Measurements from ENCODE around the gene FAM124B.
A peak's percentile ranks its signal among the peaks of the same experiment; 100 is the strongest.

The FAM124B gene, protein sequence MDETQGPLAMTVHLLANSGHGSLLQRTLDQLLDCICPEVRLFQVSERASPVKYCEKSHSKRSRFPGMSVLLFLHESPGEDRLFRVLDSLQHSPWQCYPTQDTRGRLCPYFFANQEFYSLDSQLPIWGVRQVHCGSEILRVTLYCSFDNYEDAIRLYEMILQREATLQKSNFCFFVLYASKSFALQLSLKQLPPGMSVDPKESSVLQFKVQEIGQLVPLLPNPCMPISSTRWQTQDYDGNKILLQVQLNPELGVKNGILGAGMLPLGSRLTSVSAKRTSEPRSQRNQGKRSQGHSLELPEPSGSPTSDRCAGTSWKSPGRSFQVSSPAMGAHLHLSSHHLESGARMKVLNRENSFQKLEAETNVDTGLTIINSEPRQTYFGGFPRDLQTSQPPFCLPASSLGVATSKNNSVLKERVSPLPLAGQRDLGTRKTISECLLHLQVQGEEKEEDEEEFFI

DNA sequence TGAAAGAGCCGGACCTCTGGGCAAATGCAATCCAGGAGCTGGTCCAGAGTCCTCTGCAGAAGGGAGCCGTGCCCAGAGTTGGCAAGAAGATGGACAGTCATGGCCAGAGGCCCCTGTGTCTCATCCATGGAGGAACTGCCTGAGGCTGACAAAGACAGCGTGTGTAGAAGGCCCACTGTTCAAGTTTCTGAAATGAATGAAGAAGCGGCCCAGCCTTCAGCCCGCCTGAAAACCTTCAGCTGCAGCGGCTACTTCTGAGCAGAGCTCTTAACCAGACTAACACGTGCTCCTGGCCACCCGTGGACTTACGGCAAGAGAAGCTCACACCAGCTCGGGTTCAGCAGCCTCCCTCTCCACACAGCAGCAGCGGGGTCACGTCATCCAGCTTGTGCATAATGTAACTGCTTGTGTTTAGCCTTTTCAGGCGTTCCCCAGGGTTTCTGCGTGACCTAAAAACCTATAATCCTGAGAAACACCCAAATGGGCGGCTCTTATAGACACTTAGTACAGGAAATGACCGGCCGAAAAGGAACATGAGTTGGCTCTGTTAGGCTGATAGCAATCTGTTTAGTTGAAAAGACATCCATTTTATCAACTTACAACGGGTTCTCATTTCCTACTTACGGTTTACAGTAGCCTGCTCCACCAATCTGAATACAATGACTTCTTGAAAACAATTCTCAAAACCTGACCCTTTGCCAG, at the start of gene FAM124B:
Gene FAM124B, minus strand, starts transcription at position 467 of the 702 bp plus-strand sequence. Its CDS starts 339 bp downstream, at position 128.
- peak; percentile 22 for DNase-seq (ENCODE audit: low spot score)

DNA sequence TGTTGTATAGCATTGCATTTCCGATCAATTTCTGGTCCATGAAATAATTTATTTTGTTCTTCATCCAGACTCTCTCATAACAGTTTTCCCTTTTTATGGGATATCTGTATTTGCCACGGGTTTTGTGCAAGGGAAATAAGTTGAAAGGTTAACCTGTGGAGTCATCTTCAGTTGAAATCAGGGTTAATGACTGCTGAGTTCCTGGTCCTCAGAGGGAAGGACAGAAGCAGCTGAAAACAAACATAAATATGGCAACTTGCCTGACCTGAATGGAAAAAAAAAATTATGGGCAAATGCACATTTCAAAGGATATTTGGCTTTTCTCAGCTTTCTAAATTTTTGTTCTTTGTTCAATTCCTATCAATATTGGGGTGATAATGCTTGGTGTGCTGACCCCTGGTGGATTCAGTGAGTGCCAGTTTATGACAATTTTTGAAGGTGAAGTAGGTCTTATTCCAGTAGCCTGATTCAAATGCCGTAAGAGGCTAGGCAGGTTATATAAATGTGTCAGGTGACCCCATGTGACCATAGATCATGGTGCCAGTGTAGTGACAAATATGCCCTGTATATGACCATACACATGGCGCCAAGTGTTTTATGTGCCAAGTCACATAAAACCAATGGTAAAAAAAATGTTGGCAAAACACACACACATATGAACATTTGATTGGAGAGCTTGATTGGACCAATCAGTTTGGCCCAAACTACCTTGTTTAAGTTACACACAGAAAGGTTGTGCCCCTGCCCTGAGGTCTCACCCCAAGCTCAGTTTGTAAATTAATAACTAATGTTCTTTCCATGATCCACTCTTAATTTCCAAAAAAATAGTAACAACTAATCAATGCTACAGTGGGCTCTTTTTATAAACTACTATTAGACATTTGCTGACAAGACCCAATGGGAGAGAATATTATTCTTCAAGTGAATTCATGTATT, 47.6 kb upstream of the FAM124B start:
- DNase-seq (ENCODE audit: low spot score) = peak; percentile 6

DNA sequence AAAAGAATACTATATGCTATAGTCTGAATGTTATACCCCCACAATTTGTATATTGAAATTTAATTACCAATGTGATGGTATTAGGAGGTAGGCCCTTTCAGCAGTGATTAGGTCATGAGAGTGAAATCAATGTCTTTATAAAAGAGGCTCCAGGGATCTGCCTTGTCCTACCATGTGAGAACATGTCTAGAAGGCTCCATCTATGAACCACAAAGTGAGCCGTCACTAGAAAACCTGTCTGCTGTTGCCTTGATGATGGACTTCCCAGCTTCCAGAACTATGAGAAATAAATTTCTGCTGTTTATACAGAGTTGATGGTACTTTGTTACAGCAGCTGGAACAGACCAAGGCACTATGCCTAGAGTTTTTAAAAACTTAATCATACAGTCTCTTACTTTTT, 46.3 kb upstream of the FAM124B start:
- DNase-seq (ENCODE audit: low spot score) = no peak

DNA sequence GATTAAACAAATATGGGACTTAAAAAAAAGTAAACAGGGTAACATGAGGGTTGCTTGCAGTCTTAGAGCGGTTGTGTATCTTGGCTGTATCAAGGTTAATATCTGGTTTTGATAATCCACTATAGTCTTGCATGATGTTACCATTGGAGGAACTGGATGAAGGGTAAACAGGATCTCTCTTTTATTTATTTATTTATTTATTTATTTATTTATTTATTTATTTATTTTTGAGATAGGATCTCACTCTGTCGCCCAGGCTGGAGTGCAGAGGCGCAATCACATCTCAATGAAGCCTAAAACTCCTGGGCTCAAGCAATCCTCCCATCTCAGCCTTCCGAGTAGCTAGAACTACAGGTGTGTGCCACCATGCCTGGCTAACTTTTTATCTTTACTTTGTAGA, 42.9 kb upstream of the FAM124B start:
- no peak for DNase-seq (ENCODE audit: low spot score)

DNA sequence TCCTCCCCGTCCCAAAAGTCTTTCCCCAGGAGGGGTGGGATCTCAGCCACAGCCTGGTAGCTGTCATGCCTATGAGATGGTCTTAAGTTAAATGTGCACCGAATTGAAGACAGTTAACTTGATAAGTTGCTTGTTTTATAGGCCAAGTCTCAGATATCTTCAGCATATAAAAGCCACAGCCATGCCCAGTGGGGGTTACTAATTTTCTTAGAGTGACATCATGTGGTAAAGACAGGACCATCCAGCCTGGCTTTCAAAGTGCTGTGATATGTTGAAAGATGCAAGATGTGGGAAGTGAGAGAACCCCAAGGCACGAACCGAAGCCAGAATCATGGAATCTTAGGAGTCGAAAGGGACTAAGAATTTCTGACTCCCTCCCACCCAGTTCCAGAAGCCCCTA, 42.1 kb upstream of the FAM124B start:
- no peak for DNase-seq (ENCODE audit: low spot score)

DNA sequence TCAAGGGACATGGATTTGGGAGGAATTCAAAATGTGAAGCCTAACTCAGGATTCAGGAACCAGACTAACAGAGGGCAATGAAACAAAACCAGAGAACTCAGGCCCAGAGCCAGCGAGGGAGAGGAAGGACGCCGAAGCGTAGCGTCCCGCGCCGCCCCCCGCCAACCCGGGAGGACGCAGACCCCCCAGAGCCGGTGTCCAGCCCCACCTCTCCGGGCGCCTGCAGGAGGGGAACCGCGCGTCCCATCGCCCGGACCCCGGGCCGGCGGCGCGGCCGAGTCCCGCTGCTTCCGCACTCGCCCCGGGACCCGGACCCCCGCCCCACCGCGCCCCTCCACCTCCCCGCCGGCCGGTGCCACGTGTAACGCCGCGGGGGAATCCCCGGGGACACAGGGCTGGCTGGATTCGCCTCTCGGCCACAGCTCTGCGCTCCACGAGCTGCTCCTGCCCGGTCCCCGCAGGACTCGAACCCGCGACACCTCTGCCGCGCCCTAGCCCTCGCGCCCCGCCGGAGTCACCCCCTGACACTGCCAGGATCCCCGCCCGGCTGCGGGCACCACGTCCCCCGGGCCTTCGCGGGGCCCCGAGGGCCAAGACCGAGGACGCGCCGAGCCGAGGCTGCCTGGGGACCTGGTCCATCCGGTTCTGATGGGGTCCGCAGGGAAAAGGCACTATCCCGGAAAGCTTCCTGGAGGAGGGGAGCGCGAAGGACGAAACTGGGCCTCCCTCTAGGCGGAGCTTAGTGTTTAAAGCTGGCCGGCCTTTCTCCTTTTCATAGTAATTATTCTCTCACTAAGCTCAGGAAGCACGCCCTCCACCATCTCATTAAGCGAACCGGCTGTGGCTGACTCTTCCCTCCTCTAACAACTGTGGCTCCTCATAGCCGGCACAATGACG, 40.4 kb upstream of the FAM124B start:
- no peak for DNase-seq (ENCODE audit: low spot score)

DNA sequence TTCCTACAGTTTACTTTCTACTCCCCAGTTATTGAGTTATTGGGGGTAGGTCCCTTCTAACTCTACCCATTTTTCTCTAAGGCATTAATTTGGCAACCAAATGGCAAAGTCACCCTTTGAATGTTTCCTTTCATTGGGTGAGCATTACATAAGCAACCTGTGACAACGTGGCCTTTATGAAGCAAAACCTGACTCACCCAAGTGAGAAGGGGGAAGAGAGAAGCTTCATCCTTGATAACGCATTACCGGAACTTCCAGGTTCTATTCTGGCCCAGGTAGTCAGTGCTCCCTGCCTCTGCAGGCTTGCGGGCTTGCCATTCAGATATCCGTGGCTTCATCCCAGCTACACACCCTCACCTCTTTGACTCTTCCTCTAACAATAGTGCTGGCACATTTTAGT, 39.1 kb upstream of the FAM124B start:
- no peak for DNase-seq (ENCODE audit: low spot score)

DNA sequence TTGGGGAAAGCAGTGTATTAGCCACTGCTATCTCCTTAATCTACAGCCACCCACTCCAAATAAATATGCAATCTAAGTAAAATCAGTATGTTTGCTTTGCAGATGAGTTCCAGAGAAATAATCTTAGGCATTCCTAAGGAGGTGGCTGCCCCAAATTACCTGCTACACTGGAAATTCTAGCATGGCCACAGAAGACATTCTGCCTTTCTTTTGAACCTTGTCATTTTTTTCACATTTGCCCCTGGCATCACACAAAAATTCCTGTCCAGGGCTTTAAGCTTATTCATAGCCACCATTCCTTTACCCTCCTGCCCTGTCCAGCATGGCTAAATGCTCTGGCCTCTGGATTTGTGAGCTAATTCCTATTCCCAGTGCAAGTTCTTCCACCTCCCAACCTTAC, 36.8 kb upstream of the FAM124B start:
- DNase-seq (ENCODE audit: low spot score) = no peak

DNA sequence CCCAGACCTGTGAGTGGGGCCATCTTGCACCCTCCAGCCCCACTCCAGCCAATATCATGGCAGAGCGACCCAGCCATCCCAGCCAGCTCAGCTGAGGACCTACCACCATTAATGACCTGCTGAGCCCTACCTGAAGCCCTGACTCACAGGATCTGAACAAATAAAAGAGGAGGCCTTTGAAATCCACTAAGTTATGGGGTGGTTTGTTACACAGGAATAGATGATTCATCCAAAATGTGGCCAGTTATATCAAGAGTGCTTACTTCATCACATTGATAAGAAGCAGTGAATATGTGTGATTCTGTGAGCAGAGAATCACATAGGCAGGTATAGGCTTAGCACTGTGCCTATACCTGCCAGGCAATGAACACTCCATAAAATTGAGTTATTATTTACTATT, 34.7 kb upstream of the FAM124B start:
- no peak for DNase-seq (ENCODE audit: low spot score)

DNA sequence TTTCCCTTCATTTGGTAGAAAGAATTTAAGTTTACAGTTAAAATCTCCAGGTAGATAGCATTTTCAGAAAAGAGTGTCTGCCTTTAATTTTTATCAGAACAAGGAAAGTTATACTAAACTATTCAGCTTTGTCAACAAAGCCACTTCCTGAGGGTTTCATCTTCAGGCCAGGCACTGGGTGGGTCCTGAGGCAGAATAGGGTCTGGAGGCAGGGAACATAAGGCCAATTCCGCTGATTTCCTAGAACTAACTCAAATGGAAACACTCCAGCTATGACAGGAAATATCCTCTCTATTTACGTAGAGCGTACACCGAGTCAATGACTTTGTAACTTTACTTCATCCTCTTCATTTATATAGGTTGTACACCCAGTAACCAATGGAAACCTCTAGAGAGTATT, 32.7 kb upstream of the FAM124B start:
- DNase-seq (ENCODE audit: low spot score) = no peak

DNA sequence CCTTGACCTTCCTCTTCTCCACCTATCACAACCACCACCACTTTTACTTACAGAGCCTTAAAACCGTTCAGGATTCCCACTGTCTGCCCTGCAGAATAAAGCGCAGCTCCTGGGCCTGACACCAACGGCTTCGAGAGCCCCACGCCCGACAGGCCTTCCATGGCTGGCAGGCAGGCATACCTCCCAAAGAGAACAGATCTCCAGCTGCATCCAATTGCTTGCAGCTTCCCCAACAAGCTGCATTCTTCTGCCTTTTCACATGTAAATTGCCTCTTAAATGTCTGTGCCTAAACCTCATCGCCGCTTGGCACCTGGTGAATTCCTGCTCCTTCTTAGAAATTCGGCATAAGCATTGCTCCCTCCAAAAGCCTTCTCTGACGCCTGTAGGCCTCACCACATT, 31.5 kb upstream of the FAM124B start:
- DNase-seq (ENCODE audit: low spot score) = no peak

DNA sequence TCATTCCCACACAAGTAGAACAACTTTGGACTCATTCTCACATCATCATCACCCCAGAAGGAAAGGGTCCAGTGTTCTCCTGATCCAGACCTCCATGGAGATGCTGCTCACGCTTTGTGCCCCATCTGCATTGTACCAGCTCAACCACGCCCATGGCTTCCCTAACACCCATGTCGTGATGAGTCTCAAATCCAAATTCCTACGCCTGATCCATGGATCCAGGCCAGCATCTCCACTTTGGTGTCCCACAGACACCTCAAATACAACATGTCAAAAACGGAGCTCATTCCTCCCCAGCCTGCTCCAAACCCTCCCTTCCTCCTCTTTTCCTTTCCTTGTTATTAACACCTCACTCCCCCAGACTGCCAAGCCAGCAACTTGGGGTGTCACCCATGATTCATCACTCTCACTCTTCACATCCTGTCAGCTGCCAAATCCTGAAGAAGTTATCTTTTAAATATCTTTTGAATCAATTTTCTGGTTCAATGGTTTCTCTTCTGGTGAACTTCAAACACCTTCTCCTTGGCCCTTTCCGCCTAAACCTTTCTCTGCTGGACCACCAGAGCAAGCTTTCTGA, 30.2 kb upstream of the FAM124B start:
- no peak for DNase-seq (ENCODE audit: low spot score)

DNA sequence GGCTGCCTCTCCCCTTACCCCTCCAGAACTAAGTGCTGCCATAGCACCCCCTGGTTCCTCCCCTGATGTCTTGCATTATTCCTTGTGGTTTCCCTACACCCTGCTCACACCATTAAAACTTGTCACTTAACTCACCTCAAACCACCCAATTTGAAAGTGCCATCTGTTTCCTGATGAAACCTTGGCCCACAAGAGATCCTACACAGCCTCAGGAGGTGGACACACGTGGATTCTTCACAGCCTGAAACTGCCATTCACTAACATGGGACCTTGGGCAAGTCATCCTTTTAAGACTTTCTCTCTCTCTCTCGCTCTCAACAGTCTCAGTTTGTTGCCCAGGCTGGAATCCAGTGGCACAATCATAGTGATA, 27.5 kb upstream of the FAM124B start:
- DNase-seq (ENCODE audit: low spot score) = no peak

DNA sequence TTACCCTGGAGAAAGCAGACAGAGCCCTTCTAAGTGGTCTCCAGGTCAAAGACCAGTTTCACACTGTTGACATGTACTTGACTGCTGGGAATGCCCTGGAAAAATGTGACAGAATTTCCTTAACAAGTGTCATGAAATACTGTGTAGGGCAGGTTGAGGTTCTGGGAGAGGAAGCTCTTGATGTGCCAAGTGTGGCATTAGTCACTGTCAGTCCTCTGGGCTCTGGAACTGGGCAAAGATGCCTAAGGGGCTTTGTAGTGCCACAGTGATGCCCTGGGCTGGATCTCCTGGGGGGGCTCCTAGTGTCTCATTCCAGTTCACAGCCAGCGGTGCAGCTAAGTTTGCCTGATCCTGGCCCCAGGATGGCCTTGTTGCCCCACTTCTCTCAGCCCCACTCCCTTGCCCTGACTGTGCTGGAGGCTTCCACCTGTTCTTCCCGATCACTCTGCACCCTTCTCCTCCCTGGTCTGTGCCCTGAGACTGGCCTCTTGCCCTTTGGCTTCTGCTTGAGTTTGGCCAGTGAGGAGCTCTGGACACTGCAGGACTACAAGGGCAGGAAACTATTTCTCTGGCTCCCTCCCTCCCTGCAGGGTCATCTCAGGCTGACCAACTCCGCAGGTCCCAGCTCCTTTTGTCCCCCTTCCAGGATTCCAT, 27.0 kb upstream of the FAM124B start:
- DNase-seq (ENCODE audit: low spot score) = no peak

DNA sequence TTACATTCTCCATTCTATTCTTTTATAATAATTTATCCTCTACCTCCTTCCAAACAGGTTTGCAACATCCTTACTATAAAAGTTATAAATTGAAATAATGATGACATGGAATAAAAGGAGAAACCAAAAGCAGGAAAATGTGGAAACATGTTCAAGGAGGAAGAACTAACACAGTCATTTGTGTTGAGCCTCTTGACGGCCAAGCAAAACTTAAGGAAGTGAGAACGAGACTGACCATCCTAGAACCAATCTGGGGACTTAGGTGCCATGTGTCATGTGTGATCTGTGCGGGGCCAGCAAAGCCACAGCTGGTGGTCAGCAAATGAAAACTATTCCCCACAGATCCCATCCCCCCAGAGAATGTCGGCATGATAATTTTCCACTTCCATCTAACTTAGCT, 25.6 kb upstream of the FAM124B start:
- DNase-seq (ENCODE audit: low spot score) = no peak

DNA sequence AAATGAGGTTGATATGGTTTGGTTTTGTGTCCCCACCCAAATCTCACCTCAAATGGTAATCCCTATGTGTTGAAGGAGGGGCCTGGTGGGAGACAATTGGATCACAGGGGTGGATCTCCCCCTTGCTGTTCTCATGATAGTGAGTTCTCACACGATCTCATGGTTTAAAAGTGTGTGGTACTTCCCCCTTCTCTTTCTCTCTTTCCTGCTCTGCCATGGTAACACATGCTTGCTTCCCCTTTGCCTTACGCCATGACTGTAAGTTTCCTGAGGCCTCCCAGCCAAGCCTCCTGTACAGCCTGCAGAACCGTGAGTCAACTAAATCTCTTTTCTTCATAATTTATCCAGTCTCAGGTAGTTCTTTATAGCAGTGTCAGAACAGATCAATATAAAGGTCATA, 24.7 kb upstream of the FAM124B start:
- DNase-seq (ENCODE audit: low spot score) = no peak

DNA sequence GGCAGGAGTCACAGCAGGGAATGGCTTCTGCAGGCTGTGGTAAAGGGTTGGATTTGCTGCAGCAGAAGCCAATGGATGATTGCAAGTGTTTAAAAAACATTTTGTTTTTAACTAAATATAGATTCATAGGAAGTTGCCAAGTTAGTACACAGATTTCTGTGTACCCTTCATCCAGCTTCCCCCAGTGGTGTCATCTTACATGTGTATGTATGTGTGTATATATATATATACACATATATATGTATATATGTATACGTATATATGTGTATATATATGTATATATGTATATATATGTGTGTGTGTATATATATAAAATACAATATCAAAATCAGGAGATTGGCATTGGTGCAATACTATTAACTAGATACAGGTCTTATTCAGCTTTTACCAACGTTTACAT, 19.2 kb upstream of the FAM124B start:
- DNase-seq (ENCODE audit: low spot score) = no peak

DNA sequence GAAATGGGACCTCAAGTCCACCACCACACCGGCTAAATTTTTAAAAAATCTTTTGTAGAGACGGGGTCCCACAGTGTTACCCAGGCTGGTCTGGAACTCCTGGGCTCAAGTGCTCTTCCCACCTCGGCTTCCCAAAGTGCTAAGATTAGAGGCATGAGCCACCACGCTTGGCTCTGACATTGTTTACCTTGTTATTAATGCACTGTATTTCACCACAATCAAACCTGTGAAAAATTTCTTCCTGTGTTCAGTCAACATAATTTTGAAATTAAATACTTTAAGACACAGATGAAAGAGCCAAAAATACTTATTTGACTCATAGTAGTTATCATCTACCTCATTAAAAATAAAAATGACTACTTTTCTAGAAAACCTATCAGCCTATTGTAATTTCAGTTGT, 16.0 kb upstream of the FAM124B start:
- DNase-seq (ENCODE audit: low spot score) = no peak

DNA sequence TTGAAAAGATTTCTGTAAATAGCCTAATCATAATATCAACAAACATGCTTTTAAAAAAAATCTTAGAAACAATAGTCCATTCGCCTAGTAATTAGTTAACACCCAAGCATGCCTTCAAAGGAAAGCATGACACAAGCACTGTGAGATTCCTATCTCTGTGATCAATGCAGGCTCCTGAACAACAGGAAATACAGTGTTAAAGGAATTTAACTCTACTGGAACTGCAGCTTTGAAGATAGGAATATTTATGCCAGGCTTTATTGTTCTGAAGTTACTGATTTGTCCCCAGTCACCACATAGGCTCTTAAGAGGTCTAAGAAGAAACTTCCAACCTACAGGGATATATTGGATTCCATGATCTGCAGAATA, 15.4 kb upstream of the FAM124B start:
- DNase-seq (ENCODE audit: low spot score) = no peak

DNA sequence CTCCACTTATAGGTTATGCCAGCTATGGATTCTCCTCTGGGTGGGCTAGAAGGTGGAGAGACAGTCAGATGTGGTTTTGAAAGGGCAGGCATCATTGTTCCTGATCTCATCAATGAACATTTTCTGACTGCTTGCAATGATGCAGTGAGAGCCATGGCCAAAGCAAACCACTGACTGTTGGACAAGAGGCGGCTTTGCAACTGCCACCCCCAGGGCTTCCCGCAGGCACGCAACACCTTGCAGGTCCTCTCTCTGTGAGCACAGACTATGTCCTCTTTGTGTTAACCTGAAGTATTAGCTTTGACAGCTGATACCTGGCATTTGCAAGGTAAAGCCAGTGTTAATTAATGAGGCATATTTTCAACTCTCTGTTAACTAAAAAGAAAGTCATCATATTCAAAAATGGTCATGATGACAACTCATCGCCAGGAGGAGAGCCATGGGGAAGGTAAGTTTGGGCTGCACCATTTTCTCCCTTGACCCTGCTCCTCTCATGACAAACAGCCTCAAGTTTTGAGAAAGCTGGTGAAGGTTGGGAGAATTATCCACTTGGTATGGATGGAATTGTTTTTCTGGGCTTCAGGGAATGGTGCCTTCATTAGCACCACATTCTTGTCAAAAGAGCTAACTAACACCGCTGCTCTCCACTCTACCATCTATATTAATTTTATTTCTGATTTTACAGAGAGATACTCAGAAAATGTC, 14.9 kb upstream of the FAM124B start:
- no peak for DNase-seq (ENCODE audit: low spot score)
